Caco-2 (cell line): Measurements from ENCODE around the gene AGTRAP. TPM values are rescaled to one million over a fixed set of nuclear protein-coding genes. Genes with fewer than 3 reads are reported as not detected.

Experiments
- BruUV-seq: library from RNA; stranded (reverse); fragments of 400-500 nt; replicated peaks from 2 replicates; lab custom pipeline; 2021; lab: Mats Ljungman, UMichigan
- CTCF ChIA-PET: fragments of 300-600 bp; sonication (Branson Sonifier 250); formaldehyde crosslinking; loops from one replicate; lab custom pipeline; 2022; ENCODE audit warnings: antibody characterized with exemption; lab: Charles Lee
- POLR2A ChIA-PET: fragments of 300-600 bp; sonication (Branson Sonifier 250); formaldehyde crosslinking; loops from one replicate; lab custom pipeline; 2022; ENCODE audit warnings: antibody characterized with exemption; lab: Charles Lee
- DNase-seq, 2 experiments: peaks; one replicate each; pipeline versions ENCODE4 v3.0.0 to v3.0.0-alpha.2; 2020 to 2022
- H3K27me3 ChIP-seq: replicated peaks from 2 replicates; pipeline ENCODE4 v1.6.0; 2011; ENCODE audit warnings: low read length; ENCODE audit not compliant: control insufficient read depth, insufficient read depth
- H3K36me3 ChIP-seq: 2 replicates; pipeline ENCODE4 v1.5.1; 2011; ENCODE audit warnings: low read length; ENCODE audit not compliant: control insufficient read depth, insufficient read depth
- H3K4me1 ChIP-seq: fragments of 250-450 bp; sonication (Bioruptor Pico); 2 replicates; pipeline ENCODE4 v1.5.1; 2020; ENCODE audit warnings: mild to moderate bottlenecking
- H3K4me3 ChIP-seq: 2 replicates; pipeline ENCODE4 v1.5.1; 2011; ENCODE audit warnings: low read depth, mild to moderate bottlenecking, control low read depth, low read length
- H3K9me3 ChIP-seq: fragments of 250-450 bp; sonication (Bioruptor Pico); 2 replicates; pipeline ENCODE4 v1.5.1; 2020; ENCODE audit warnings: mild to moderate bottlenecking, moderate library complexity
- H3K27ac Mint-ChIP-seq: one replicate; pipeline ENCODE4 v1.8.0; 2022; ENCODE audit warnings: mixed read lengths; ENCODE audit not compliant: unreplicated experiment
- H3K27me3 Mint-ChIP-seq: one replicate; pipeline ENCODE4 v1.8.0; 2022; ENCODE audit warnings: mixed read lengths; ENCODE audit not compliant: insufficient read depth, unreplicated experiment
- H3K36me3 Mint-ChIP-seq: one replicate; pipeline ENCODE4 v1.8.0; 2022; ENCODE audit warnings: mild to moderate bottlenecking, mixed read lengths; ENCODE audit not compliant: insufficient read depth, unreplicated experiment
- H3K4me1 Mint-ChIP-seq: one replicate; pipeline ENCODE4 v1.8.0; 2022; ENCODE audit warnings: low read depth, mixed read lengths; ENCODE audit not compliant: unreplicated experiment
- H3K4me3 Mint-ChIP-seq: one replicate; pipeline ENCODE4 v1.8.0; 2022; ENCODE audit warnings: mild to moderate bottlenecking, moderate library complexity, mixed read lengths; ENCODE audit not compliant: unreplicated experiment
- H3K9me3 Mint-ChIP-seq: one replicate; pipeline ENCODE4 v1.8.0; 2022; ENCODE audit warnings: mixed read lengths; ENCODE audit not compliant: unreplicated experiment
- intact Hi-C: fragments of 100-400 bp; cut with micrococcal nuclease; formaldehyde crosslinking; loops from one replicate; pipeline ENCODE4 v1.10.0; 2022; ENCODE audit not compliant: unreplicated experiment
- total RNA-seq: library from RNA; stranded (reverse); gene quantifications from 2 replicates; pipeline ENCODE4 v1.2.3, GENCODE V29; 2022
- TF ChIP-seq, protein P1 (sequence below), 2 experiments: fragments of 200-600 bp in 1 of 2; IDR thresholded peaks; 1 replicate in 1 of 2; 2 replicates in 1 of 2; pipeline versions ENCODE4 v1.5.1 to v1.8.0; 2011 to 2022; ENCODE audit warnings: antibody characterized with exemption in 1 of 2, control low read depth in 1 of 2, inconsistent platforms in 1 of 2, low read depth in 1 of 2, low read length in 1 of 2, mild to moderate bottlenecking in 1 of 2, moderate library complexity in 1 of 2; ENCODE audit not compliant: insufficient read depth in 1 of 2, severe bottlenecking in 1 of 2, unreplicated experiment in 1 of 2

AGTRAP gene
- total RNA-seq, 1 experiment from 2014 or later = 44.4 TPM

GRCh38 chr1:11780380-11781147 is 44.6 kb downstream of the AGTRAP start:
- no TSS peak for BruUV-seq
- DNase-seq = no peak
- no peaks in the 10 kb centered on the region for H3K27me3 Mint-ChIP-seq
- Histone ChIP-seq H3K9me3 (no peaks in the 10 kb centered on the region), H3K4me3 (no peak overlapping the region), H3K36me3 (no peaks in the 10 kb centered on the region), H3K4me1 (peaks cover 6% of the 10 kb centered on the region), H3K27me3 (no peaks in the 10 kb centered on the region)
- H3K4me1 Mint-ChIP-seq = no peaks in the 10 kb centered on the region
- no peak overlapping the region for H3K27ac Mint-ChIP-seq
- CTCF ChIA-PET = no interaction called here
- TF ChIP-seq, protein P1, sequence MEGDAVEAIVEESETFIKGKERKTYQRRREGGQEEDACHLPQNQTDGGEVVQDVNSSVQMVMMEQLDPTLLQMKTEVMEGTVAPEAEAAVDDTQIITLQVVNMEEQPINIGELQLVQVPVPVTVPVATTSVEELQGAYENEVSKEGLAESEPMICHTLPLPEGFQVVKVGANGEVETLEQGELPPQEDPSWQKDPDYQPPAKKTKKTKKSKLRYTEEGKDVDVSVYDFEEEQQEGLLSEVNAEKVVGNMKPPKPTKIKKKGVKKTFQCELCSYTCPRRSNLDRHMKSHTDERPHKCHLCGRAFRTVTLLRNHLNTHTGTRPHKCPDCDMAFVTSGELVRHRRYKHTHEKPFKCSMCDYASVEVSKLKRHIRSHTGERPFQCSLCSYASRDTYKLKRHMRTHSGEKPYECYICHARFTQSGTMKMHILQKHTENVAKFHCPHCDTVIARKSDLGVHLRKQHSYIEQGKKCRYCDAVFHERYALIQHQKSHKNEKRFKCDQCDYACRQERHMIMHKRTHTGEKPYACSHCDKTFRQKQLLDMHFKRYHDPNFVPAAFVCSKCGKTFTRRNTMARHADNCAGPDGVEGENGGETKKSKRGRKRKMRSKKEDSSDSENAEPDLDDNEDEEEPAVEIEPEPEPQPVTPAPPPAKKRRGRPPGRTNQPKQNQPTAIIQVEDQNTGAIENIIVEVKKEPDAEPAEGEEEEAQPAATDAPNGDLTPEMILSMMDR (IDR thresholded peaks at IDR 0.05; ENCODE audit: insufficient read depth in 1 of 2, low read depth in 1 of 2, low read length in 1 of 2, severe bottlenecking in 1 of 2, unreplicated experiment in 1 of 2) = no peak
- no peak overlapping the region for H3K4me3 Mint-ChIP-seq
- H3K9me3 Mint-ChIP-seq = no peaks in the 10 kb centered on the region
- H3K36me3 Mint-ChIP-seq = no peaks in the 10 kb centered on the region
- intact Hi-C loops = no loop called here
- POLR2A ChIA-PET = no interaction called here

- no peaks in the 10 kb centered on the region for H3K9me3 ChIP-seq
- Mint-ChIP-seq H3K27ac (no peak overlapping the region), H3K4me1 (no peaks in the 10 kb centered on the region), H3K4me3 (no peak overlapping the region), H3K36me3 (no peaks in the 10 kb centered on the region), H3K27me3 (no peaks in the 10 kb centered on the region), H3K9me3 (no peaks in the 10 kb centered on the region)
- CTCF ChIA-PET = no interaction called here
- peaks cover 7% of the 10 kb centered on the region for H3K4me1 ChIP-seq
- TF ChIP-seq, protein P1 (IDR thresholded peaks at IDR 0.05; ENCODE audit: insufficient read depth in 1 of 2, low read depth in 1 of 2, low read length in 1 of 2, severe bottlenecking in 1 of 2, unreplicated experiment in 1 of 2) = no peak
- H3K27me3 ChIP-seq = no peaks in the 10 kb centered on the region
- no peaks in the 10 kb centered on the region for H3K36me3 ChIP-seq
- intact Hi-C loops = no loop called here
- POLR2A ChIA-PET = no interaction called here
- H3K4me3 ChIP-seq = no peak overlapping the region
- no TSS peak for BruUV-seq
- DNase-seq = no peak
These were observed 45.4 kb downstream of the AGTRAP start for GRCh38 chr1:11781297-11781696.

DNA sequence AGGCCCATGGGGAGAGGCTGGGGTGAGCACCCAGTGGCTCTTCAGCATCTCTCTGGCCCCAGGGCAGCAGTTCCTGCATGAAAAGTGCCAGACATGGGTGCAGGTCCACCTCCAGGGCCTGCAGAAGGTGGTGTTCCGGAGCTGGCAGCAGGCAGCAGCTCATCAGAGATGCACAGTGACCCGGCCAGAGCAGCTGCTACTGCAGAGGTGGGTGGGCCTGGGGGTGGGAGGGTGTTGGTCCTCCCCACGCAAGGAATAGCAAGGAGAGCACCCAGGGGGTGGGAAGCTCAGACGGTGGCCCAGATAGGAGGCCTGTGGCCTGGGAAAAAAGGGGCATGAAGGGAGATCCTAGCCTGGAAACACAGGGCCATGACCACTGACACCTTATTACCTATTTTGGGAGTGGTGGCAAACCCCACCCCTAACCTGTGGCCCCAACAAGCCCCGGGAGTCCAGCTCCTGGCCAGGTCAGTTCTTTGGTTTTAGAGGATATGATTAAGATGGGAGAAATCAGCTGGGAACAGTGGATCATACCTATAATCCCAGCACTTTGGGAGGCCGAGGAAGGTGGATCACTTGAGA is 46.3 kb downstream of the AGTRAP start:
- DNase-seq = no peak
- H3K27ac Mint-ChIP-seq = no peak overlapping the region
- no peaks in the 10 kb centered on the region for H3K9me3 Mint-ChIP-seq
- TF ChIP-seq, protein P1 (IDR thresholded peaks at IDR 0.05; ENCODE audit: insufficient read depth in 1 of 2, low read depth in 1 of 2, low read length in 1 of 2, severe bottlenecking in 1 of 2, unreplicated experiment in 1 of 2) = no peak
- ChIA-PET CTCF (no interaction called here), POLR2A (interaction anchor here (0.6 kb wide), 1 partner anchor 118 kb away, joined by 4 read pairs; the partner anchor contains the start of gene FBXO6)
- no TSS peak for BruUV-seq
- Histone ChIP-seq H3K27me3 (no peaks in the 10 kb centered on the region), H3K4me1 (peaks cover 13% of the 10 kb centered on the region), H3K36me3 (no peaks in the 10 kb centered on the region), H3K4me3 (no peak overlapping the region), H3K9me3 (no peaks in the 10 kb centered on the region)
- intact Hi-C loops = no loop called here
- H3K4me1 Mint-ChIP-seq = no peaks in the 10 kb centered on the region
- peaks cover 6% of the 10 kb centered on the region for H3K36me3 Mint-ChIP-seq
- no peak overlapping the region for H3K4me3 Mint-ChIP-seq
- no peaks in the 10 kb centered on the region for H3K27me3 Mint-ChIP-seq
